Esophagus muscularis mucosa (tissue), 3 donors: Measurements from ENCODE around the gene LYSMD1.

Experiments
- POLR2A ChIP-seq: fragments of 450-650 bp; IDR thresholded peaks from one replicate; pipeline ENCODE4 v1.6.1; 2017; ENCODE audit warnings: antibody characterized with exemption, moderate library complexity, mild to moderate bottlenecking, low read depth
- POLR2AphosphoS5 ChIP-seq, 2 donors: sonication (generic); formaldehyde crosslinking; IDR thresholded peaks; one replicate each; pipeline ENCODE4 v1.6.1; 2017; ENCODE audit warnings: antibody characterized with exemption in 2 of 2
- TF ChIP-seq, protein P1 (sequence below), 3 experiments: fragments of 200-600 bp in 2 of 3; fragments of 450-650 bp in 1 of 3; sonication (generic) in 2 of 3; IDR thresholded peaks; one replicate each; pipeline ENCODE4 v1.5.1; 2017 to 2019; ENCODE audit warnings: antibody characterized with exemption in 3 of 3, mild to moderate bottlenecking in 2 of 3, moderate library complexity in 1 of 3

DNA sequence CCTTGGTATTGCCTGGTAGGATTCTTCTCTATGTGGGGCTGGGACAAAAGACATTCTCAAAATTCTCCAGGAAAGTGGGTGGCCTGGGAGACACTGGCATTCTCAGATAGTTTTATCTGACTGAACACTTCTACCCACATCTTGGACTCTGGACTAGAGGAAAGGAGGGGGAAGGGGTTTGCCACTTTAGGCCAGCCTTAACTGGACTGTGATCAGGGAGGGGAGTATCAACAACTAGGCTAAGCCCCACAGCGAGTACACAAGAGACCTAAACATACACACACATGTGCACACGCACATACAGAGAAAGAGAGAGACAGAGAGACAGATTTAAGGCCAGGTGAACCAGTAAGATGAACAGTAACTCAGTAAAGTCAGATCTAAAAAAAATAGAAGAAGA lies 18.0 kb downstream of the LYSMD1 start:
- no peak for TF ChIP-seq POLR2AphosphoS5 (IDR thresholded peaks at IDR 0.05)
- TF ChIP-seq, protein P1, sequence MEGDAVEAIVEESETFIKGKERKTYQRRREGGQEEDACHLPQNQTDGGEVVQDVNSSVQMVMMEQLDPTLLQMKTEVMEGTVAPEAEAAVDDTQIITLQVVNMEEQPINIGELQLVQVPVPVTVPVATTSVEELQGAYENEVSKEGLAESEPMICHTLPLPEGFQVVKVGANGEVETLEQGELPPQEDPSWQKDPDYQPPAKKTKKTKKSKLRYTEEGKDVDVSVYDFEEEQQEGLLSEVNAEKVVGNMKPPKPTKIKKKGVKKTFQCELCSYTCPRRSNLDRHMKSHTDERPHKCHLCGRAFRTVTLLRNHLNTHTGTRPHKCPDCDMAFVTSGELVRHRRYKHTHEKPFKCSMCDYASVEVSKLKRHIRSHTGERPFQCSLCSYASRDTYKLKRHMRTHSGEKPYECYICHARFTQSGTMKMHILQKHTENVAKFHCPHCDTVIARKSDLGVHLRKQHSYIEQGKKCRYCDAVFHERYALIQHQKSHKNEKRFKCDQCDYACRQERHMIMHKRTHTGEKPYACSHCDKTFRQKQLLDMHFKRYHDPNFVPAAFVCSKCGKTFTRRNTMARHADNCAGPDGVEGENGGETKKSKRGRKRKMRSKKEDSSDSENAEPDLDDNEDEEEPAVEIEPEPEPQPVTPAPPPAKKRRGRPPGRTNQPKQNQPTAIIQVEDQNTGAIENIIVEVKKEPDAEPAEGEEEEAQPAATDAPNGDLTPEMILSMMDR (IDR thresholded peaks at IDR 0.05): no peak
- no peak for TF ChIP-seq POLR2A
